SK-N-SH treated with all-trans-retinoic acid at 6 μM for 48 hours (cell line): ENCODE measurements around the gene FPR1.

Experiments used
- ARNTL ChIP-seq: fragments of 450-650 bp; formaldehyde crosslinking; IDR thresholded peaks from 2 replicates; pipeline ENCODE4 v1.5.0; 2020; ENCODE audit warnings: low read depth, mild to moderate bottlenecking, moderate library complexity, borderline replicate concordance
- BACH2 ChIP-seq: fragments of 250-450 bp; sonication (Bioruptor Pico); IDR thresholded peaks from 2 replicates; pipeline ENCODE4 v1.9.0; 2021; ENCODE audit warnings: mild to moderate bottlenecking, borderline replicate concordance
- CSDC2 ChIP-seq: fragments of 250-450 bp; sonication (Bioruptor Pico); IDR thresholded peaks from 2 replicates; pipeline ENCODE4 v1.5.0; 2020; ENCODE audit warnings: mild to moderate bottlenecking, moderate library complexity
- ESRRG ChIP-seq: fragments of 250-450 bp; sonication (Bioruptor Pico); IDR thresholded peaks from 2 replicates; pipeline ENCODE4 v1.6.1; 2021; ENCODE audit warnings: mild to moderate bottlenecking
- GLIS3 ChIP-seq: fragments of 250-450 bp; sonication (Bioruptor Pico); IDR thresholded peaks from 2 replicates; pipeline ENCODE4 v1.5.0; 2020; ENCODE audit warnings: mild to moderate bottlenecking, moderate library complexity
- ISL1 ChIP-seq: fragments of 250-450 bp; sonication (Bioruptor Pico); IDR thresholded peaks from 2 replicates; pipeline ENCODE4 v2.1.2; 2022; ENCODE audit warnings: mild to moderate bottlenecking, moderate library complexity
- PATZ1 ChIP-seq: fragments of 250-450 bp; sonication (Bioruptor Pico); IDR thresholded peaks from 2 replicates; pipeline ENCODE4 v1.8.0; 2020; ENCODE audit warnings: mild to moderate bottlenecking, moderate library complexity, borderline replicate concordance
- POU6F1 ChIP-seq: fragments of 250-450 bp; sonication (Bioruptor Pico); IDR thresholded peaks from 2 replicates; pipeline ENCODE4 v1.8.0; 2021; ENCODE audit warnings: low read depth, mild to moderate bottlenecking, moderate library complexity, borderline replicate concordance
- ZC3H10 ChIP-seq: fragments of 250-450 bp; sonication (Bioruptor Pico); IDR thresholded peaks from 2 replicates; pipeline ENCODE4 v1.5.1; 2021; ENCODE audit warnings: mild to moderate bottlenecking, moderate library complexity

- TF ChIP-seq CSDC2 (CRISPR knock-in tag) (no peak), ARNTL (CRISPR knock-in tag) (no peak), ESRRG (no peak), POU6F1 (CRISPR knock-in tag) (no peak), PATZ1 (CRISPR knock-in tag) (no peak), ZC3H10 (no peak), GLIS3 (no peak), ISL1 (CRISPR knock-in tag) (no peak), BACH2 (CRISPR knock-in tag) (no peak)
These were observed 32.3 kb downstream of the FPR1 start for GRCh38 chr19:51719251-51719988.
